ENCODE data around the gene ATF6. TPM values are rescaled to one million over a fixed set of nuclear protein-coding genes. Genes with fewer than 3 reads are reported as not detected.

The ATF6 gene
- total RNA-seq, 2 experiments from 2014 or later, result 10.2 to 13.9 TPM

- no peaks in the 10 kb centered on the region for H3K9me2 ChIP-seq (ENCODE audit: insufficient read depth, low read length)
- no peak overlapping the region for H3K4me3 ChIP-seq (ENCODE audit: low read depth, low read length, poor library complexity, severe bottlenecking)
- no TSS peak for BruUV-seq (replicated peaks)
- no peak for DNase-seq (ENCODE audit: low spot score)
- no peaks in the 10 kb centered on the region for H3K79me2 ChIP-seq (ENCODE audit: insufficient read depth, low read depth, low read length)
- H3K9me3 ChIP-seq (ENCODE audit: low read length), result no peaks in the 10 kb centered on the region
- H4K20me1 ChIP-seq (ENCODE audit: insufficient read depth, low read length), result no peaks in the 10 kb centered on the region
- H3K27ac ChIP-seq (ENCODE audit: low read depth, low read length, poor library complexity, severe bottlenecking), result no peak overlapping the region
- TF ChIP-seq CTCF (conservative IDR thresholded peaks at IDR 0.05; ENCODE audit: low read length), result no peak
- no peak for TF ChIP-seq EZH2phosphoT487 (IDR thresholded peaks at IDR 0.05; ENCODE audit: borderline replicate concordance, low read depth, low read length)
- no peaks in the 10 kb centered on the region for H3K4me1 ChIP-seq (ENCODE audit: insufficient read depth, low read length, poor library complexity, severe bottlenecking)
- no peaks in the 10 kb centered on the region for H3K36me3 ChIP-seq (ENCODE audit: insufficient read depth, low read length)
- POLR2A ChIA-PET, result interaction anchor here (1.1 kb wide), 1 partner anchor 15 kb away, joined by 5 read pairs; no protein-coding TSS in a partner anchor
- CTCF ChIA-PET (ENCODE audit: unreplicated experiment), result no interaction called here
- intact Hi-C loops (cut with micrococcal nuclease; ENCODE audit: unreplicated experiment), result no loop called here
- no peak overlapping the region for H3K4me2 ChIP-seq (ENCODE audit: low read length)
- H2AFZ ChIP-seq (ENCODE audit: low read length), result no peak overlapping the region
Observed at GRCh38 chr1:161973924-161974845, 208.1 kb downstream of the ATF6 start.

- TF ChIP-seq CTCF (conservative IDR thresholded peaks at IDR 0.05; ENCODE audit: low read length), result no peak
- TF ChIP-seq EZH2phosphoT487 (IDR thresholded peaks at IDR 0.05; ENCODE audit: borderline replicate concordance, low read depth, low read length), result no peak
- Histone ChIP-seq H3K9me3 (ENCODE audit: low read length) (no peaks in the 10 kb centered on the region), H3K4me1 (ENCODE audit: insufficient read depth, low read length, poor library complexity, severe bottlenecking) (no peaks in the 10 kb centered on the region), H3K9me2 (ENCODE audit: insufficient read depth, low read length) (no peaks in the 10 kb centered on the region), H3K27ac (ENCODE audit: low read depth, low read length, poor library complexity, severe bottlenecking) (no peak overlapping the region), H3K4me2 (ENCODE audit: low read length) (no peak overlapping the region), H3K4me3 (ENCODE audit: low read depth, low read length, poor library complexity, severe bottlenecking) (no peak overlapping the region), H3K79me2 (ENCODE audit: insufficient read depth, low read depth, low read length) (no peaks in the 10 kb centered on the region), H2AFZ (ENCODE audit: low read length) (no peak overlapping the region), H3K36me3 (ENCODE audit: insufficient read depth, low read length) (no peaks in the 10 kb centered on the region), H4K20me1 (ENCODE audit: insufficient read depth, low read length) (no peaks in the 10 kb centered on the region)
- BruUV-seq (replicated peaks), result no TSS peak
- intact Hi-C loops (cut with micrococcal nuclease; ENCODE audit: unreplicated experiment), result no loop called here
- ChIA-PET POLR2A (interaction anchor here (0.6 kb wide), 1 partner anchor 113 kb away, joined by 3 read pairs; no protein-coding TSS in a partner anchor), CTCF (ENCODE audit: unreplicated experiment) (no interaction called here)
- no peak for DNase-seq (ENCODE audit: low spot score)
Observed at GRCh38 chr1:161978011-161978790, 212.1 kb downstream of the ATF6 start.
